B cell (primary cell): ENCODE results near the gene ITPR3.

Experiments
- CTCF ChIP-seq: fragments of 200-600 bp; IDR thresholded peaks from one replicate; pipeline ENCODE4 v1.8.0; 2022; ENCODE audit warnings: antibody characterized with exemption, mild to moderate bottlenecking
- EZH2 ChIP-seq: IDR thresholded peaks from 2 replicates; pipeline ENCODE4 v1.6.1; 2012; ENCODE audit warnings: borderline replicate concordance, low read depth, mild to moderate bottlenecking, moderate library complexity, low read length; ENCODE audit not compliant: insufficient read depth, poor library complexity, severe bottlenecking

GRCh38 chr6:33597551-33598322 is 23.4 kb upstream of the ITPR3 start:
- TF ChIP-seq CTCF (no peak), EZH2 (no peak)
